ENCODE data around the gene GATA2.

Gene GATA2

DNA sequence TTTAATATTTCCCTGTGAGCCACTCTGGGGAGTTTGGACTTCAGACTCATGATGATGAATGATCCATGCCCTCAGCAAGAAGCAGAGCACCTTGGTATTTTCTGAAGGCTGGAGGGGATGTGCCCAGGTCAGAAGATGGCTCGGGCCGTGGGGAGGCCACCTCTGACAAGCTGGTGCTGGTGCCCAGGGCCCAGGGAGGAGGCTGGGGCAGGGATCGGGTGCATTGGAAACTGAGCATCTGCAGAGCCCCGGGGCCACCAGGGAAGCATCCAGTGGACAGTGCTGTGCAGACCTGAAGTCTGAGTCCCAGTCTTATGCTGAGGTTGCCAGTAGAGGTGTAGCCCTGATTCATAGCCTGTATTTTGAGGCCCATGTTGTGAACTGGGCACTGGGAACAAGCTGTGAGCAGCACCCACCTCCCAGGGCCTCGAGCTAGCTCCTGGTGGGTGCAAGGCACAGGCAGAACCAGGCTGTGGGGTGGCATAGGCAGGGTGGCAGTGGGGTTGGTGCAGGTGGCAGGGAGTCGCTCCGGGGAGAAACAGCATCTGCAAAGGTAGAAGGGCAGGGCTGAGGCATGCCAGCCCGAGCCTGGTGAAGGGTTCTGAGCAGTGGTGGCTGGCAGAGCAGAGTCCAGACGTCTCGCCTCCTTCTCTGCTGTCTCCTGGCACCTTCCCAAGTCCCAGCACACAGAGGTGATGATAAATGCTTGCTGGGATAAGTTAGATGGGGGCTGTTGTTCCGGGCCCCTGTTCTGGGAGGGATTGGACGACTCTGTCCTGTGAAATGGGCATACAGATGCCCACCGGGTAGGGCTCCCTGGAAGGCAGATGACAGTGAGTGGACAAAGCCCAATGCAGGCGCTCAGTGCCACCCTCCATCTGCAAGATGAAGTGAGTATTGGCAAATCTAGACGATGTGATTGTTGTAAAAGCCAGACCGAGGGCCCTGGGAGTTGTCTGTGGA lies 36.9 kb downstream of the GATA2 start:
- no peak for DNase-seq (ENCODE audit: low spot score)

DNA sequence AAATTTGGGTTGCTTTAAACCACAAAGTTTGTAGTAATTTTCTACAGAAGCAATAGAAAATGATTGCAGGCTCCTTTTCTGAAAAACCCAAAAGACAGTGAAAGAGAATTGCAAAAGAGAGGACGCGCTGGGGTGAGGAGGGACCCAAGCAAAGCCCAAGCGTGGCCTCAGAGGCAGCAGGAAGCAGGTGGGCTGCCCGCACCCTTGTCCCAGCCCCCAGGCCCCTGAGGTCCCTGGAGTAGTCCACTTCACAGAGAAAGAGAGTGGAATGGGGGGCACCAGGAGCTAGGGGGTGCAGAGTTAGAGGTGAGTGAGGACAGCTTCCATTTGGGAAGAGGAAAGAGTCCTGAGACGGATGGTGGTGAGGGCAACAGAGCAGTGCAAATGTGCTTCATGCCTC lies 37.9 kb downstream of the GATA2 start:
- DNase-seq (ENCODE audit: low spot score): no peak

DNA sequence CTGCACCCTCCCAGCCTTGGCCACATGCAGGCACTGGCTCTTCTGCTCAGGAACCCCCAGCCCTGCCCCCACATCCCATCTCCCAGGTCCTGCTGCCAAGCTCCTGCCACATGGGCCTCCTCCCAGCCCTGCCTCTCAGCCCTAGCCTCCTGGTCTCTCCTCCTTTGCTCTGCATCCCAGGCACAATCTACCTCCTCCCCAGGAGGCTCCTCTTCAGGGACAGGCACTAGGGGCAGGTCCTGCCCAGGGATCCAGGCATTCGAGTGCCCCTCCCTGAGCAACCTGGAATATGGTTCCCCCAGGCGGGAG lies 38.7 kb downstream of the GATA2 start:
- no peak for DNase-seq (ENCODE audit: low spot score)

DNA sequence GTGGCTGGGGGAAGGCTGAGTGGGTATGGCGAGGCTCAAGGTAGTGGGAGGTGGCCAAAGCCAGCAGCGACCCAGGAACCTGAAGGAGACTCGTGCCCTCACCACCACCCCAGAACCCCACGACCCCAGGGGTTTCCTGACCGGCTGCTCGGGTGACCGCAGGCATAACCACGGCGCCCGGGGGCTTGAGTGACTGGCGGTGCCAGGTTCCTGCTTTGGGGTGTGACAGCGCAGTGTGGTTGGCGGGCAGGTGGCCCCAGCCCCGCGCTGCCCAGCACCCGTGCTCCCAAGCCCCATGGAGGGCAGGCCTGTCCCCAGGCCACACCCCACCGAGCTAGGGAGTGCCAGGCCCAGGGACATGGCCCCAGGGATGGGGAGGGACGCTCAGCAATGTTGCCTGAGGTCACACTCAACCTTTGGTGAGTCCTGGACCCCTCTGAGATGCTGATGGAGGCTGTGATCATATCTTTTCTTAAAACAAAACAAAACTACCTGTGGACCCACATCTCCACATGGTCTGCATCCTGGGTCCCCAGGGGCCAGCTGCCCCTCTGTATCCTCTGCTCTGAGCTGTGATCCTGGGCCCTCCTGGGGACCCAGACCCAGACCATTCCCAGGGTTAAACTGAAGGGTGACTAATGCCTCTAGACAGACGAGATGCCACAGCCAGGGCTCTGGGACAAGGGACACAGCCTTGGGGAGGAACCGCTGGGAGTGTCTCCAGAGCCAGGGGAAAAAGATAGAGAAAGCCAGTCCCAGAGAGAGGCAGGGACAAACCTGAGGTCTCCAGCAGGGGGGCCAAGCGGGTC lies 39.3 kb downstream of the GATA2 start:
- DNase-seq (ENCODE audit: low spot score): no peak

DNA sequence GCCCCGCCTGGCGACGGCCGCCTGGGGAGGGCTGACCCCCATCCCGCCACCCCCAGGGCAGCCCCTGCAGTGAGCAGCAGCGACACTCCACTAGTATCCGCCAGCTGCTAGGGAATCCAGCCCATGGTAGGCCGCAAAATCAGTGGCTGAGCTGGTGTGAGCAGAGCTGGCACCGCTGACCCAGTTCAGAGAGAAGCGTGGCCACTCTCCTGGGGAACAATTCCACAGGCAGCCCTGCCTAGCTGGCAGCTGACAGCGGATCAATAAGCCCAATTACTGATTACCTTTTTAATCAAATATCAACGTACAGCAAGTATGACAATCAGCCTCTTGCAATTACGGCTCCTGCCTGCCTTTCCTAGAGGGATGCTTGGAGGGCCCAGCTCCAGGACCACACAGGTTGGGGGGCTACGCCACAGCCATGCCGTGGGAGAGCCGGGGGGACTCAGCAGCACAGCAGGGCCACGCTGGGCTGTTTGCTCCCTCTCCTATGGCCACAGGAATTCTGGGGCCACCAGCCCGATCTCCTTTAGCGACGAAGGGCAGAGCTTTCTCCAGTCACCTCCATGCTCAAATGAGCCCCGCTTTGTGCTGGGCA lies 40.2 kb downstream of the GATA2 start:
- no peak for DNase-seq (ENCODE audit: low spot score)

DNA sequence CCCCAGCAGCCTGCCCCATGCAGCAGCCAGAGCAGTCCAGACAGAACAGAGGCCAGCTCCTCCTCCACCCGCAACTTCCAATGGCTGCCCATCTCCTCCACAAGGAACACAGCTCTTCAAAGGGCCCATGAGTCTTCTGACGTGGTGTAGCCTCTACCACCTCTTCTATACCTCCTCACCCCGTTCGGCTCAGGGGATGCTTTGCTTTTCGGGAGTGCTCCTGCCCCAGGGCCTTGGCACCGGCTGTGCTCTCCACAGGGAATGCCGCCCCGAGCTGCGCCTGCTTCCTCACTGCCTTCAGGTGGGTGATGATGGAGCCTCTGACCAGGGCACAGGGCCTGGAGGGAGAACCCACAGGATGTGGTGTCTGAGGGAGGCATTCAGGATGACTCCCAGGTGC lies 40.9 kb downstream of the GATA2 start:
- no peak for DNase-seq (ENCODE audit: low spot score)

DNA sequence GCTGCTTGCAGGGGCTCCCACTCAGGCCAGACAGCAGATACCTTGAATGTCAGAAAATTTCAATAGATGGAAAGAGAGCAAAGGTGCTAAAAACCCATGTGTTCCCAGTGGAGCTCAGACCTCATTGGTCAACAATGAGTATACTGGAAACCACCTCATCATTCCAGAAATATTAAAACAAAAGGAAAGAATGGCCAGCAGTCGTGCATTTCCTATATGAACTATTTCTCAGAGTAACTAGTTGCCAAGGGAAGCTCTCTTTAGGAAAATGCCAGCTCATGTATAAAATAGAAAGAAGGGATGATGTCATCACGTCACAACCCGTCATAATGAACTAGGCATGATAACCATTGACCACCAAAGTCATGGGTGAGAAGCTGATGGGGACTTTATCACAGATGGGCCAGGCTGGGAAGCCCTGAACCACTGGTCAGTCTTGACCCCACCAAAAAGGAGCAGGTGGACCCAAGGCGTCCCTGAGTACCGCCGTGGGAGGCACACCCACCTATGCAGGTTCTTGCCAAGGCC lies 43.8 kb downstream of the GATA2 start:
- no peak for DNase-seq (ENCODE audit: low spot score)

DNA sequence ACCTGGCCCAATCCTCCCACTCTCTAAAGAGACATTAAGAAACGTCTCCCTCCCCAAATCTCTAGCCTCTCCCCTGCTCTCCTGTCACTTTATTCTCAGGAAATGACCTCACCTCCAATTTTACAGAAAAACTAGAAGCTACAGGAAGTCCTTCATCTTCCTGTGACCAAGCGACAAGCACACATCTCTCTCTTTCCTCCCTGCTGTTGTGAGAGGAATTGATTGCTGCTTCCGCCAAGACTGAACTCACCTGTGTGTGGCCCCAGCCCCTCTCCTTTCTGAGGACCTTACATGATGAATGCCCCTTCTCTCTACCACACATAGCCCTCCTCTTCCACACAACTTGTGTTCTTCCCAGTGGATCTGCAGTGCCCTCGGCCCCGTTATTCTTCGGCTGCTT lies 44.5 kb downstream of the GATA2 start:
- peak; percentile 20 for DNase-seq (ENCODE audit: low spot score)

DNA sequence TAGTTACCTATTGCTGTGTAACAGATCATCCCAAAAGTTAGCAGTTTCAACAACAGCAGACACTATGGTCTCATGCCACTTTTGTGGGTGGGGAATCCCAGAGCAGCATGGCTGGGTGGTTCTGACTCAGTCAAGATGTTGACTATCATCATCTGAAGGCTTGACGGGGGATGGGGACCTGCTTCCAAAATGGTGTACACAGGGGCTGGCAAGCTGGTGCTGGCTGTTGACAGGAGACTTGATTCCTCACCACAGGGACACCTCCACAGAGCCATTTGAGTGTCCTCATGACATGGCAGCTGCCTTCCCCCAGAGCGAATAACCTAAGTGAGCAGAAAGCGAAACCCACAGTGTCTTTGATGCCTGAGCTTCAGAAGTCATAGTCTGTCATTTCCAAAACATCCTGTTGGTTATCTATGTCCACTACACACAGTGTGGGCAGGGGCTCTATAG lies 45.4 kb downstream of the GATA2 start:
- no peak for DNase-seq (ENCODE audit: low spot score)

DNA sequence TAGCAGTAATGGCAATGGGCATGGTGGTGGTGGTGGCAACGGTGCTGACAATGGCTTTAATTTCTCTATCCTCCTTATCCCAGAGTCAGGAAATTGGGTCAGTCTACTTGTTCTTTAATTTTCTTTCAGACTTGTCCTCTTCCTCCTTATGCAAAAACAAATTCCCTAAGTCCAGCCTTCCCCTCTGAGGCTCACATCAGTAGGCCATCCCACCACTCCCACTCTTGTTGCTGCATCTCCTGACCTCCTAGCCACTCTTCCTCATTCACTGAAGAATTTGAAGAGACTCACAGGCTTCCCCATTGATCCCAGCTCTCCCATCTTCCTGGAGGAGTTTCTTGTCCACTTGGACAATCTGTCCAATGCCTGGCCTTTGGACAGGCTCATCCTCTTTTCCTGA lies 46.2 kb downstream of the GATA2 start:
- DNase-seq (ENCODE audit: low spot score): no peak

DNA sequence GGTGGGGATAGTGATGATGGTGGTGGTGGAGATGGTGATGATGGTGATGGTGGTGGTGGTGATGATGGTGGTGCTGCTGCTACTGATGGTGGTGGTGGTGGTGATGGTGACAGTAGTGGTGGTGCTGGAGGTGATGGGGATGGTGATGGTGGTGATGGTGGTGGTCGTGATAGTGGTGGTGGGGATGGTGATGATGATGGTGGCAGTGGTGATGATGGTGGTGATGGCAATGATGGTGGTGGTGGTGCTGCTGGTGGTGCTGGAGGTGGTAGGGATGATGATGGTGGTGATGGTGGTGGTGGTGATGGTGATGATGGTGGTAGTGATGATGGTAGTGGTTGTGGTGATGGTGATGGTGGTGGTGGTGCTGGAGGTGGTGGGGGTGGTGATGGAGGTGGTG lies 47.6 kb downstream of the GATA2 start:
- no peak for DNase-seq (ENCODE audit: low spot score)

DNA sequence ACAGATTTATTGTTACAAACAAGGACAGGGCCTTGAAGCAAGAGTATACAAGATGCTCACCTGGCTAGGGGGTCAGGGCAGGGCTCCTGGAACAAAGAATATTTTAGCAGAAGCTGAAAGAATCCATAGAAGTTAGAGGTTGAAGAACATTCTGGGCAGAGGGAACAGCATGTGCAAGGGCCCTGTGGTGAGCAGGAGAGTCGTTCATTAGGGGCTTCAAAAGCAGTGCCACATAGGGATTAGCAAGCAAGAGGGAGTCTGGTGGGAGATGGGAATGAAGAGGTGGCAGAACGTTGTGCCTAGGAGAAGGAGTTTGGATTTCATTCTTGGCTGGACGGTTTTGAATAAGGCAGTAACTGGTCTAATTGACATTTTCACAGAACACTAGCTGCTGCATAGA lies 49.2 kb downstream of the GATA2 start:
- no peak for DNase-seq (ENCODE audit: low spot score)

DNA sequence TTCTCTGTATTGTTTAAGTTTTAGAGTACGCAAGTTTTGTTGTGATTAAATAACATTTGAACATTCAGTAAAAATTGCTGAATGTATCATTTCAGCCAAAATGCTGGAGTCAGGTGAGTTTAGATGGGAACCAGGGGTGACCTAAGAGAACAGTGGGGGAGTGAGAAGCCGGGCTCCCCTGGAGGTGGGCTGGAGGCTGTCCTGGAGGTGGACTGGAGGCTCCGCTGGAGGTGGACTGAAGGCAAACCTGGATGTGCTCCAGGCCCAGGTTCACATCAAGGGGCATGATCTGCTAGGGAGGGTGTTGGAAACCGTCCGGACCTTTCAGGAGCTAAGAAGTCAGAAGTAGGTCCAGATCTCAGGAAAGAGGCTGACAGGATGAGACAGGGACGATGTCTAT lies 50.1 kb downstream of the GATA2 start:
- DNase-seq (ENCODE audit: low spot score): no peak

DNA sequence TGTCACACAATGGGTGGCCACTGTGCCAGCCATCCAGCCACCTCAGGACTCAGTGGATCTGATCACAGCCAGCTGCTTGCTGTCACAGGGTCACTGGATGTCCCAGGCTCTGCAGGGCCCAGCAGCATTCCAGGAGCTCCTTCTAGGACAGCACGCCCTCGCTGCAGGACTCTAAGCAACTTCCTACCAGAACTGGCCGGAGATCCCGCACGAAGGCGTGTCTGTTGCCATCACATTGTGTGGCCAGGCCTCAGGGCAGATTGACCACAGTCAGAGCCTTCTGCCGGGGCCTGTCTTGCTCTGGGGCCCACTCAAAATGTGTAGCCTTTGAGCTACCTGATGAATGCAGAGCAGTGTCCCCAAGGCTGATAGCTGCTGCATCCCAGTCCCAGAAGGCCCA lies 50.9 kb downstream of the GATA2 start:
- no peak for DNase-seq (ENCODE audit: low spot score)

DNA sequence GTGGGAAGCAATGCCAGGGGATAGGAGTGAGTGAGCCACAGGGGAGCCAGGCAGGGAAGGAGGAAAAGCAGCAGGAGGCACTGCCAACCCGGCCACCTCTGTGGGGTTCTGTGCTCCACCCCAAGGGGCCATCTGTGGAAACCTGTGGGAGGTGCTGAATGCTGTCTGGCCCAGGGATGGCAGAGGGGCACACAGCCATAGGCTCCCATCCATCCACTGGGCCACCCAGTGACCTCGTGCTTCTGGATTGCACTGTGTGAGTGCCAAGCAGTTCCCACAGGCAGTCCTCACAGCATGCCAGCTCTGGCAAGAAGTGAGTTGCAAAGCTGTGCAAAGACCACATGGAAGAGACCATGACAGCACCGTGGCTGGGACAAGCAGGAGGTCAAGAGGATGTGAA lies 53.8 kb downstream of the GATA2 start:
- no peak for DNase-seq (ENCODE audit: low spot score)

DNA sequence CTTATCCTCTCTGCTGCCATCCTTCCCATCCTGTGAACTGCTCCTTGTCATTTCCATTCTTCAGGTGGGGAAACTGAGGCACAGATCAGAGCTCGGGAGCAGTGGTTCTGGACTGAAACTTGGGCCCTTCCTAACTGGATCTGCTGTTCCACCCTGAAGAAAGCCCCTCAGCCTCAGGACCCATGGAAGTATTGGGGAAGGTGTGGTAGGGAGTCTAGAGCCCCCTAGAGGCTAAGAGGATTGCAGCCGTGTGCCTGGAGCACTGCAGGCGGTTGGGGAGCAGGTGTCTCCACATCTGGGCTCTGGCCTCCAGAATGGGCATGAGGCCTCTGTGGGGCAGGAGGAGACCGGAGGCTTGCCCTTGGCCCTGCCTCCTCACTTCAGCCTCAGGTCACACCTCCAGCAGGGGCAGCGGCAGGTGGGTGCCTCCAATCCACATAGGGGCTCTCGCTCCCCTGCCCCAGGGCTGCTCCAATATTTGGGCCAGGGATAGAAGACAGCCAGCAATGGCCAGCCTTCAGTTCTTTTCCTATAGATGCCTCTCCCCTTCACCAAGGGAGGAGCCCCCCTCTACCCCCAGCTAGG lies 54.4 kb downstream of the GATA2 start:
- no peak for DNase-seq (ENCODE audit: low spot score)

DNA sequence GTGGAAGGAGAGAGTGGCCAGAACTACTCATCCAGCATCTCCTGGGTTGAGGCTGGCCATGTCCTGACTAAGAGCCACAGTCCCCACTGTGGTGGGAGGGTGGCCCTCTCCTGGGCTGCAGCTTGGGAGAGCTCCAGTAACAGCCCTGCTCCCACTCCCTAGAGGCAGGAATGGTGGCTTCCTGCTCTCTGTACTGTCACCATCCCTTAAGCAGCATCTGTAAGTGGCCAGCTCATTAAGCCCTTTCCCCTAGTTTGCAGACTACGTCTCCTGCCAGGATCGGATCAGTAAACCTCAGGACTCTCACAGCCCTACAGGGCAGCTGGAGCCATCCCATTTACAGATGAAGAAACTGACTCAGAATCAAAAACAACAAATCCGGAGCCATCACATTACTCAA lies 56.8 kb downstream of the GATA2 start:
- DNase-seq (ENCODE audit: low spot score): no peak

DNA sequence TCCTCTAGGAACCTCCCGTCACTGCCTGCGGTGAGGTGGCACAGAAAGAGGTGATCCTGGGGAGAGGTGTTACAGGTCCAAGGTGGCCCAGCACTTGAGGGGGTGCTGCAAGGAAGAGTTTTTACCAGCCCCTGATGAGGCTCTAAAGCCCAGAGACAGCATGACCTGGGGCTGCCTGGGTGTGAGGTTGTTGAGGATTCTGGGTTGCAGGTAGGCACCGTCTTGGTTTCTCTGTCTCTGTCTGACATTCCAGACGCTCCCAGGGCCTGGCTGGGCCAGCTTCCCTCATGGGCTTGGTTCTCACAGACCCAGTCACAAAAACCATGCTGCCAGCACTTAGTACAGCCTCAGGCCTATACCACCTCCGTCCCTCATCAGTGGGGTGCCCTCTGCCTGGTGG lies 57.4 kb downstream of the GATA2 start:
- no peak for DNase-seq (ENCODE audit: low spot score)

DNA sequence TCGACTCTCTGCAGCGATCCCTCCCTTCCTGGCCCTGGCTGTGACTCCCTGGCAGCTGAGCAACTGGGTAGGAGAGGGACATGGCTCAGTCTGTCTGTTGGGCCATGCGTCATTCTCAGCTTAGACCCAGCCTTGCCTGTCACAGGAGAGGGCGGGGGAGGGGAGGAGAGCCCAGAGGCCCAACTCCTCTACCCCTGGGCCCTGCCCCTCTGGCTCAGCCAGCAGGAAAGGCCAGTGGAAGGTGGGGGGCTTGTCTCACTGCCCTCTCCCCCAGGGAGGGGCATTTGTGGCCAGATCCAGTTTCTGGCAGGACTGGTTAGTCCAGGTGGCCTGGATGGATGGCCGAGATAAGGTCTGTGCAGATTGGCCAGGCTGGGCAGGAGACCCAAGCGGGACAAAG lies 57.9 kb downstream of the GATA2 start:
- DNase-seq (ENCODE audit: low spot score): no peak

DNA sequence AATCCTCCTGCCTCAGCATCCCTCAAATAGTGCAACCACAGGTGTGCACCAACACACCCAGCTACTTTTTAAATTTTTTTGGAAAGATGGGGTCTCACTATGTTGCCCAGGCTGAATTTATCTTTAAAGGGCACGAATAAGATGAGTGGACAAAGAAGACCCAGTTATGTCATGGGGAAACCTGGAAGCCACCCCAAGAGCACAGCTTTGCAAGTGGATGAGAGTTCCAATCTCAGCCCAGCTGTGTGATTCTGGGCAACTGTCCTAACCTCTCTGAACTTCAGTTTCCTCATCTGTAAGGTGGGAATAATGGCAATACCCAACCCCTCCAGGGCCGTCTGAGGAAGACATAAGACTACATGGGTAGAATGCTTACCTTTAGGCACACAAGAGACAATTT lies 58.5 kb downstream of the GATA2 start:
- DNase-seq (ENCODE audit: low spot score): no peak

DNA sequence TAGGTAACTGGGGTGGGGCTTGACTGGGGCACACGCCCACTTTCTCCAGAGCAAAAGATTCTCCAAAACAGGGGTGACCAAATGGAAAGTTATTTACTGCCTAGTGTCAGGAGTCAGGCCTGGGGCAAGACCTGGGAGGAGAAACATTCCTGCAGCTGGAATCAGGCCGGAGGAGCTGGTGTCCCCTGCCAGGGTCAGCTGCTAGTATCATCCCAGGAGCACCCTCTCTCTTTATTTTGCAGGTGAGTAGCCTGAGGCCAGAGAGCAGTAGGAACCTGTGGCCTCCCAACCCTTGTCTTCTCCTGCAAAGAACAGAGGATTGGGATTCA lies 59.2 kb downstream of the GATA2 start:
- no peak for DNase-seq (ENCODE audit: low spot score)

Data from CD4-positive, alpha-beta T cell treated with Interleukin-15 for 4 hours (primary cell).